IPS-18c (cell line): ENCODE data around the gene GJD2.

ENCODE experiments used
- H3K4me3 ChIP-seq: 2 replicates; pipeline ENCODE4 v1.7.0; 2013; ENCODE audit warnings: low read depth, mild to moderate bottlenecking, low read length, moderate library complexity; ENCODE audit not compliant: insufficient read depth
- H3K9me3 ChIP-seq: one replicate; pipeline ENCODE4 v1.6.1; 2013; ENCODE audit warnings: mild to moderate bottlenecking, low read length, moderate library complexity; ENCODE audit not compliant: control insufficient read depth, insufficient read depth

The GJD2 gene

GRCh38 chr15:34738002-34738401 is 16.8 kb downstream of the GJD2 start:
- no peaks in the 10 kb centered on the region for H3K9me3 ChIP-seq
- no peak overlapping the region for H3K4me3 ChIP-seq

- H3K4me3 ChIP-seq = no peak overlapping the region
- no peaks in the 10 kb centered on the region for H3K9me3 ChIP-seq
Measured at GRCh38 chr15:34737477-34737876, 17.3 kb downstream of the GJD2 start.

GRCh38 chr15:34734303-34734702 is 20.5 kb downstream of the GJD2 start:
- H3K9me3 ChIP-seq = no peaks in the 10 kb centered on the region
- H3K4me3 ChIP-seq = no peak overlapping the region

GRCh38 chr15:34733621-34734020 is 21.2 kb downstream of the GJD2 start:
- Histone ChIP-seq H3K4me3 (no peak overlapping the region), H3K9me3 (no peaks in the 10 kb centered on the region)

- Histone ChIP-seq H3K9me3 (no peaks in the 10 kb centered on the region), H3K4me3 (no peak overlapping the region)
Measured at GRCh38 chr15:34732430-34732829, 22.4 kb downstream of the GJD2 start.

GRCh38 chr15:34730701-34731100 is 24.1 kb downstream of the GJD2 start:
- H3K4me3 ChIP-seq = no peak overlapping the region

GRCh38 chr15:34729886-34730285 is 24.9 kb downstream of the GJD2 start:
- Histone ChIP-seq H3K9me3 (no peaks in the 10 kb centered on the region), H3K4me3 (no peak overlapping the region)

More at GRCh38 chr15:34730701-34731100, 24.1 kb downstream of the GJD2 start:
- no peaks in the 10 kb centered on the region for H3K9me3 ChIP-seq

GRCh38 chr15:34729056-34729455 is 25.7 kb downstream of the GJD2 start:
- Histone ChIP-seq H3K4me3 (no peak overlapping the region), H3K9me3 (no peaks in the 10 kb centered on the region)

GRCh38 chr15:34726406-34727100 is 28.2 kb downstream of the GJD2 start:
- Histone ChIP-seq H3K4me3 (no peak overlapping the region), H3K9me3 (no peaks in the 10 kb centered on the region)

- H3K9me3 ChIP-seq = no peaks in the 10 kb centered on the region
Measured at GRCh38 chr15:34725556-34725955, 29.2 kb downstream of the GJD2 start.

GRCh38 chr15:34724481-34724880 is 30.3 kb downstream of the GJD2 start:
- Histone ChIP-seq H3K4me3 (no peak overlapping the region), H3K9me3 (no peaks in the 10 kb centered on the region)

More at GRCh38 chr15:34725556-34725955, 29.2 kb downstream of the GJD2 start:
- H3K4me3 ChIP-seq = no peak overlapping the region

- peak overlapping the region; percentile 26; the same call in 1 of the 2 replicates for H3K4me3 ChIP-seq
- no peaks in the 10 kb centered on the region for H3K9me3 ChIP-seq
Measured at GRCh38 chr15:34722439-34722836, 32.4 kb downstream of the GJD2 start.

- Histone ChIP-seq H3K9me3 (no peaks in the 10 kb centered on the region), H3K4me3 (peak overlapping the region; percentile 26; the same call in 1 of the 2 replicates)
Measured at GRCh38 chr15:34721802-34722438, 32.9 kb downstream of the GJD2 start.

- no peaks in the 10 kb centered on the region for H3K9me3 ChIP-seq
- H3K4me3 ChIP-seq = peak overlapping the region; percentile 26; the same call in 1 of the 2 replicates
Measured at GRCh38 chr15:34721157-34721801, 33.5 kb downstream of the GJD2 start.

- Histone ChIP-seq H3K4me3 (no peak overlapping the region), H3K9me3 (no peaks in the 10 kb centered on the region)
Measured at GRCh38 chr15:34719695-34720094, 35.1 kb downstream of the GJD2 start.

GRCh38 chr15:34718681-34719665 is 35.8 kb downstream of the GJD2 start:
- no peaks in the 10 kb centered on the region for H3K9me3 ChIP-seq
- H3K4me3 ChIP-seq = no peak overlapping the region

GRCh38 chr15:34717729-34718128 is 37.1 kb downstream of the GJD2 start:
- no peaks in the 10 kb centered on the region for H3K9me3 ChIP-seq
- no peak overlapping the region for H3K4me3 ChIP-seq
